ENCODE measurements around the gene MAP4K4.

Gene MAP4K4

DNA sequence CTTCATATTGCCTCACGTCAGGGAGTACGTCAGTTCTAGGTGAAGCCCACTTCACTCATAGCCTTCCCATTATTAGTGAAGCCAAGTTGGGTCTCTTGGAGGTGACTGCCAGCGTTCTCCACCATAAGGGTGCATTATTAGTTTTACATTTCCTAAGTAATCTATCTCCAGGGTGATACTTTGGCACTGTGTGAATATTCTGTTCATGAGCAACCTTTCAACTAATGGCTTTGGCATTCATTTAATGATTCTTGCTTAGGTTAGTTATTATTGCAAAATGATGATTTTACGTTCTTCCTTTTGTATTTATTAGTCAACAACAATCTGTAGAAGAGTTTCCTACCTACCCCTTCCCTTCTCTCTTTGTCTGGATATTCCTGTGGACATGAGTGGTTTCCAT lies 97.5 kb downstream of the MAP4K4 start:
- no peak for DNase-seq

DNA sequence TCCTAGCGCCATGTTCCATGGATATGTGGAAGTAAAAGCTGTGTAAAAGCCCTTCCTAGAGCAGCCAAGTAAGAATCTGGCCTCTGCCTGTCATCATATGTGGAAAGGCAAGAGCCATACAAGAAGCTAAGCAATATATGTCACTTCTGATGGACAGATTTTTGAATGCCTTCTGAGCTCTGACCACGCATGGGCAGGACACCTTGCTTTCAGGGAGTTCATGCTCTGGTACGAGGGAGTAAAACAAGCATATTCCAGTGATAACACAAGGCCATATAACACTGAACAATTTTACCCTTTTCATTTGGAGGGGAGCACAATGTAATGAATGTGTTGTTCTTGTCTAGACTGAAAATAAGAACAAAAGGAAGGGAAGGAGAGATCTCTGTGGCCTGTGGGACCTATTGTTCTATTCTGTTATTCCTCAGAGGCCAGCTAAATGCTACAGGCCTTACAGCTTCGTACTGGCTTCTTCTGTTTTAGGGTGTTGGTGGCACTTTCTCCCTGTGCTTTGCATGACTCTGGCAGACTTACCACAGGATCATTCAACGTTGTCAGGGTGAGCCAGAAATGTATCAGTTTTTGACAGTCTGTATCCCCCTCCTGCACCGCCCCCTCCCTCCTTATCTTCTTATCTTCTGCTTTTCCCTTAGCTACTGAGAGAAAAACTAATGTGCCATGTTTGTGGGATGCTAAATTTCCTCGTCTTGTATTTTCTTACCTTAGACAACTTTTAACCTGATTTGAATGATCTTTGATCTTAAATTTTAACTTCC lies 99.5 kb downstream of the MAP4K4 start:
- DNase-seq, result no peak

DNA sequence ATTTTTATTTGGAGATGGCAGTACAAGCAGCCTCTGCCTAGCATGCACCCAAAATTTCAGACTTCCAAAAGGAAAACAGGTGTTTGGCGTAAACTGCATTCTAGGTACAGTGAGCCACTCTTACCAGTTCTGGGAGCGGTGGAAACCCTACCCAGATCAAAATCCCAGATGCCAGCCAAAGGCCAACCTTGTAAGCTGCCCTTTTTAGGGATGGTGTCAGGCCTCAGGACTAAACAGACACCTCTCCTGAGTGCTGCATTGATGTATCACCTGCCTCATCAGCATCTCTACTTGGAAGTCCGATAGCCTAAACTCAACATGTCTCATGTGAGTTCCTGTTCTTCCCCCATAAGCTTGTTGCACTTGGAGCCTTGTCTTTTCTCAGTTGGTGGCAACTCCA lies 104.0 kb downstream of the MAP4K4 start:
- no peak for DNase-seq

DNA sequence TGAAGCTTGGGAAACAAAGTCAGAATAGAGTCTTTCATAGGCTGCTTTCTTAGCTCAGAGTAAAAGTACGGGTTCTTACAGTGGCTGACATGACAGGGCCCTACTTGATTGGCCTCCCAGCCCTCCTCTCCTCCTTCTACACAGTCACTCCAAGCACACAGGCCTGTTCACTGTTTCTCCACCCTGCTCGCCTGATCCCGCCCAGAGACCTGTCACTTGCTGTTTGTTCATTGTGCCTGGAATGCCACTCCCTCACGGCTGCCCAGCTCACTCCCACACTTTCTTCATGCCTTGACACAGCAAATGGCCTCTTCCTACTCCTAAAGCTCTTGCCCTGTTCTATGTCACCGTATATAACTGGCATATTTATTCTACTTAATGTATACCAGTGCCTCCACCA lies 104.8 kb downstream of the MAP4K4 start:
- DNase-seq, result no peak

DNA sequence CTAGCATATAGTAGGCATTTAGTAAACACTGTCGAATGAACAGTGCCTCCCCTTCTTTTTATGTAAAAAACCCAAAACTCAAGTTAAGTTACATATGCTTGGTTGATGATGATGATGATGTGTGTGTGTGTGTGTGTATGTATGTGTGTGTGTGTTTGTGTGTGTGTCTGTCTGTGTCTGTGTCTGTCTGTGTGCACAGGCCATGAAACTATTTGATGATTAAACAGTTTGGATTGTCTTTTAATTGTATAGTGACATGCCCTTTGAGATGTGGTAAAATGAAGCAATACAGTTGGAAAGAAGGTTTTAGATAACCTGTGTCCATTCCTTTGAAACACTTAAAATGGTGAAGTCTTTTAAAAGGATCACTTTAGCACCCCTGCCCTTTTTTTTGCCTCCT lies 105.6 kb downstream of the MAP4K4 start:
- no peak for DNase-seq

DNA sequence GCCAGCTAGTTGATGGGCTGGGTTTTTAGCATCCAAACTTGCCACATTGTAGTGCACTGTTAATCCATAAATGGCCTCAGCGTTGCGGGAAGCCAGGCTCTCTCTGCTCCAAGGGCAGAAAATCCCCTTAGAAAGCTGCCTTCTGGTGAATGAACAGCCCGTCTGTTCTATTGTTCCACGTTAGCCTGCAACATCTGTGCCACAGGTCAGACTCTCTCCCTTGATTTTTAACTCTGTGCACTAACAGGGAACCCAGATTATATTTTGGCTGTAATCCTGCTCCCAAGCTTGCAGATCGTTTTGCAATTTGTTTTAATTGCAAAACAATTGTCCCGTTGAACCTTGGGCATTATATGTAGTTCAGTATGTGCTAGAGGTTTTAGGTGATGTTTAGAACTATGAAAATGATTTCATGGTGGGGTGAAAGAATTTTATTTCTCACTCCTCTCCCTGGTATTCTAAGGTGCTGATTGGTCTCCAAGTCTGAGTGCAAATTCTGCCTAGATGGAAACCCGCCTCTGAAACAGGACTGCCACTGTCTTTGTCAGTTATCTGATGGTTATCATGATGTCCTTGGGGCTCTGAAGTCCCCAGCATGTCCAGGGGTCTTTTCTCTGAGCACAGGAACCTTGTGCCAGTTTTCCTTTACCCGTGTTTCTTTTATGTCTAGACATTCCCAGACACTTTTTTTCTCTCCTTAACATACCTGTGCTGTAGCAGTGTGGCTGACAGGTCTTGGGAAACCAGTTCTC lies 106.6 kb downstream of the MAP4K4 start:
- no peak for DNase-seq

DNA sequence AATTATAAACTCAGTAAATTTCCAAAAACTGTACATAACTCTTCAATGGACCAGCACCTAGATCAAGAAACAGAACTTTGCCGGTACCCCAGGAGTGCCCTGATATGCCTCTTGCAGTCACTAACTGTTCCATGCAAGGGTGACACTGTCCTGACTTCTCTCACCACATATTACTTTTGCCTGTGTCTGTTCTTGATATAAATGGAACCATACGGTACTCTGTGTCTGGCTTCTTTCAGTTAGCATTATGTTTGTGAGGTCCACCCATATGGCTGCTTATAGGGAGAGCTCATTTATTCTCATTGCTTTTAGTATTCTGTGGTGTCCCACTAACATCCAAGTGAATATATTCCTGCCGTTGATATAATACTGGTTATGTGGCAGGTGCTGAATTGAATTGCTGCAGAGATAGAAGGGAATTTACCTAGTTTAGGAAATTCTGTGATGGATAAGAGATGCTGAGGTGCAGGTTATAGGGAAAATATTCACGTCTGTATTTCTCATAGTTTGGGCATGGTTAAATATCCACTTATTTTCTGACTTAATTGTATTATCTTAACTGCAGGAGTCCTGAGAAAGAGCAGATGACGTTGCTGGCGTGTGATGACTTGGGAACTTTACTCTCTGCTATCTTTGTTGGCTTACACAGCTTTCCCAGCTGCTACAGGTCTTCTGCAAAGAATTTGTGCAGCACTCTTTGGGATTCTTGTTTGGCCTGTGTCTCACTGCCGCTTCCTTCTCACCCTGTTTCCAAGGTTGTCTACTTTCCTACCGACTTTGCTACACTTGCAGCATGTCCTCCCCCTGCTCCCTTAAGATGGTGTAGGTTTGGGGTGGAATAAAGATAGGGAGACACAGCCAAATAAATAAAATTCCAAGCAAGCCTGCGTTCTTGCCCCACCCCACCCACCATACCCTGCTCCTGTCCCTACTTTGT lies 107.9 kb downstream of the MAP4K4 start:
- no peak for DNase-seq

DNA sequence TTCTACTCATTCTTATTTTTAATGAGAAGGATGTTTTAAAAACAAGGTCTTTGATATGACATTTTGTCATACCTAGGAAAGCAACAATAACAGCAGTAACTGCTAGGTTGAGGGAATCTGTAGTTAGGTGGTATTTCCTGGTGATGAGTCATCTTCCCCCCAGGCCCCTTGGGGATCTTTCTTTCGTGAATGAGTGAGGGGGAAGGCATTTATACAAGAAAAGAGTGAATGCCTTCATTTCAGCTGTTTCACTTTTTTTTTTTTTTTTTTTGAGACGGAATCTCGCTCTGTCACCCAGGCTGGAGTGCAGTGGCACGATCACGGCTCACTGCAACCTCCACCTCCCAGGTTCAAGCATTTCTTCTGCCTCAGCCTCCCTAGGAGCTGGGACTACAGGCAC lies 108.6 kb downstream of the MAP4K4 start:
- DNase-seq, result peak; percentile 18

DNA sequence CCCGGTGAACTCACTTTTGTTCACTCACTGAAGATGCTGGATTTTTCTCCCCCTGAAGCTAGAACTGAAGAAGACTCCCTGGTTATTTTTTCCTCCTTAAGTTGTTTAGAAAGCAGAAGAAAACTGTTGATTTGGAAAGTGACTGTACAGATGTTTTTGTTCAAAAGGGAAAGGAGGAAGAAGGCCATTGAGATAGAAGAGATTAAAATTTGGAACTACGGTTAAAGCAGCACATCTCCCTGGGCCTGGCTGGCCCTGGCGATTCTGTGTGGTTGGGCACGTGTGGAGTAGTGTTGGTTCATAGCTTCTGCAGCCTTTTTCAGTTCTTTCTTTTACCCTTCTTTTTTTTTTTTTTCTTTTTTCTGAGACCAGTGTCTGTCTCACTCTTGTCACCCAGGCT lies 109.2 kb downstream of the MAP4K4 start:
- DNase-seq, result no peak

DNA sequence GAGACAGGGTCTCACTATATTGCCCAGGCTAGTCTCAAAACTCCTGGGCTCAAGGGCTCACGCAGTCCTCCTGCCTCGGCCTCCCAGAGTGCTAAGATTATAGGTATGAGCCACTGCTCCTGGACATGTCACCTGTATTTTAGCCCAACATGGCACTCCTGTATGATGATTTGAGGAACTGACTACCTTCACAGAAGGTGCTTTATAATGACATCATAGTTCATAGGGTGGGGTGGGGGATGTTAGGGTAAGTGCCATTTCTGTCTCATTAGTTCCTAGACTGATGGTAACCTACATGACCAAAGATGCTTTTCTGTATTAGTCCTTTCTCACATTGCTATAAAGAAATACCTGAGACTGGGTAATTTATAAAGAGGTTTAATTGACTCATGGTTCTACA lies 109.7 kb downstream of the MAP4K4 start:
- DNase-seq, result no peak

DNA sequence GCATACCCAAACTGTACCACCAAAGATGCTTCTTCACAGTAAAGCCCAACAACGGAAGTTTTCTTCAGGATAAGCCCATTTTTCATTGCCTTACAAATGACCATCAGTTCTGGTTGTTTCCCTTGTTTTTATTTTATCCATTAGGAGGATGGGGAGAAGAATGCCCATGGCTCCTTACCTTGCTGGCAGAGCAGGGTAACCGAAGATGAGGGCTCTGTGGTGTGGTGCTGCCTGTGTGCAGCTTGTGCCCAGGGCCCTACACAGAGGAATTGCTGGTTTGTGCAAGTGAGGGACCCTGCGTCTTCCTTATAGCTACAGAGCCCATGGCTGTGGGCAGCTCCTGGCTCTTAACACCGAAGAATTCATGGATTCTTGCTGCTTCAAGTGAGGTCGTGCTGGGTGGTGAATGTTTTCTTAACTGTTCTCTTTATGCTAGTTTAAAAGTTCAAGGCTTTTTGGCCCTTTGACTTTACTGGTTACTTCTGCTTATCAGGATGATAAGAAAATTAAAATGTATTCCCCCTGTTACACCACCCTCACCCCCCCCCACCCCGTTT lies 110.6 kb downstream of the MAP4K4 start:
- DNase-seq, result no peak

DNA sequence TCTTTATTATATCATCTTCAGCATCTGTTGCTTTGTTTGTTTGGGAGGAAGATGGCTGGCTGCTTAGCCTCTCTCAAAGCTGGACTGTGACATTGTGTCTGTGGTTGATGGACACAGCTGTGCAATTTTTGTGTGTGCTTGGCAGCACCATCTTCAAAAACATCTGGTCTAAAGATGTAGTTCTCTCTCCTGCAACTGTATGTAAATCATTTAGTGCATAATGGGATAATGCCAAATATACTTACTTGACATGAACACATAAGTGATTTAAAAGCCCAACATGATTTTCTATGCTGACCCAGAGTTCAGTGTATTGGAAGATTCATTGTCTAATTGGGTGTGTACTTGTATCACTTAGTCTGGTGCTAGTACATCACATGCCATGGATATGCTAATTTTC lies 112.2 kb downstream of the MAP4K4 start:
- DNase-seq, result no peak

DNA sequence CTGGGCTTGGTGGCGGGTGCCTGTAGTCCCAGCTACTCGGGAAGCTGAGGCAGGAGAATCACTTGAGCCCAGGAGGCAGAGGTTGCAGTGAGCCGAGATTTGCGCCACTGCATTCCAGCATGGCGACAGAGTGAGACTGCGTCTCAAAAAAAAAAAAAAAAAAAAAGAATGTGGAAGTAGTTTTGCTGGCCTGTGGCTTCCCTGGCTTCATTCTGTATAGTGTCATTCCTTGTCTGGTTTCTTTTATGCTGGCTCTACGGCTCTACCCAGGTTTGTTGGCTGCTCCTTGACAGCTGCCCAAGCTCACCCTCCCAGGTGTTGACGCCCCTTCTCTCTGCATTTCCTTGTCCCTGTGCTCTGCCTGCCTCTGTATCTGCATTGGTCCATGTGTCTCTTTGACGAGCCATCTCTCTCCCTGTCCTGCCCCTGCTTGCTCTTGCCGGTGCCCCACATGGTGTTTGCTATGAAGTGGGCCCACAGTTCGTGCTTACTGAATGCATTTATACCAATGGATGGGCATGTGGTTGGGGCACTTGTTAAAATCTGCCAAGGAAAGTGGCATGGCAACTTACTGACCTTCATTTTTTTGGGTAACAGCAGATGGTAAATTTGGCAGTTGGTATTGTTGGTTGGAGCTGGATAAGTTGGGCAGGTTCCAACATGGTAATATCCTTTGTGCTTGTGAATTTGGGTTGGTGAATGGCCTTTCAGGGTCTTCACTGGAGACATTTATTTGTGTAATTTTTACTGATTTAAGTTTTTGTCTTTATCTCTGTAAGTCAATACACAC lies 113.9 kb downstream of the MAP4K4 start:
- DNase-seq, result no peak

DNA sequence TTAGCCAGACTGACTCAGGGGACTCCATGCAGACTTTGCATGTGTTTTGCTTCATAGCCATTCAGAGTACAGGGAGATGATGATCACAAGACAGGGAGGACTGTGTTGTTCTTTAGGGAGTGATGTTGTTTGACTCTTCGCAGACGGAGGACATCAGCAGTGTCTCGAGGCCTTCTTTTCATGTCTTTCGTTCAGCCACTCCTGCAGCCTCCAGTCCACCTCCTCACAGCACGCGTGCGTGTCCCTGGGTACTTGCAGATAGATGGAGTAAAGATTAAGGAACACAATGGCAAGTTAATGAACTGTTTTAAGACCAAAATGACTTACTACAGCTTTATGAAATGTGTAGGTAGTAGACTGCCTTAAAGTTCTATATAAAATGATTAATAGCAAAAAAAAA lies 114.7 kb downstream of the MAP4K4 start:
- no peak for DNase-seq

DNA sequence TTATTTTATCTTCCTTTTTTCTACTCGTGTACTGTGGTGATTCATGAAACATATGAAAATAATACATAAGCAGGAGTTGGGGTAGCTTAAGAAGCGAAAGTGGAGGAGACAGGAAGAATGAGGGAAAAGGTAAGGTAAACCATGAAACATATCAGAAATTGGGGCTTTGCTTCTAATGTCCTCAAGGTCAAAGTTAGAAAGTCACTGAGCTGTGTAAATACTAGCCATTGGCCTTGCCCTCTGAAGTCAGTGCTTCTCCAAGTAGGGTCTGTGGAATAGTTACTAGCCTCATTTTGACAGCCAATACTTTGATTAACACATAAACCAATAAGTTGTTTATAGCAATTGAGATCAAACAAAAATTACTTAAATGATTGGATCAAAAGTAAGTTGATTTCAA lies 117.2 kb downstream of the MAP4K4 start:
- DNase-seq, result no peak

DNA sequence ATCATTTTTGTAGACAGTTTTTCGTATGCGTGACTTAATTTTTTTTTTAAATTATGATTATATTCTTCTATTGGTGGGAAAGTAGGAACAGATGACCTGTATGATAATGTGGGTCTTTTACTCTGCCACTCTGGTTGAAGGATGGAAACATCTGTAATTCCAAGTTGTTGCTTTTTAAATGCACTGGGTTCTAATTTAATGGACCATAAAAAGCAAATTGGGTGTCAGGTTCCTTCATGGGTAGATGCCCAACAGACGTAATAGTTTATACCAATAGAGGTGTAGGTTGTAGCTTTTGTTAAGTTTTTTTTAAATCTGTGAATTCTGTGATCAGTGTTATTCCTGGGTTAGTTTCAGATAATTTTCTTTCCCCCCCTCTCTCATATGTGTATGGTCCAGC lies 117.6 kb downstream of the MAP4K4 start:
- DNase-seq, result no peak

DNA sequence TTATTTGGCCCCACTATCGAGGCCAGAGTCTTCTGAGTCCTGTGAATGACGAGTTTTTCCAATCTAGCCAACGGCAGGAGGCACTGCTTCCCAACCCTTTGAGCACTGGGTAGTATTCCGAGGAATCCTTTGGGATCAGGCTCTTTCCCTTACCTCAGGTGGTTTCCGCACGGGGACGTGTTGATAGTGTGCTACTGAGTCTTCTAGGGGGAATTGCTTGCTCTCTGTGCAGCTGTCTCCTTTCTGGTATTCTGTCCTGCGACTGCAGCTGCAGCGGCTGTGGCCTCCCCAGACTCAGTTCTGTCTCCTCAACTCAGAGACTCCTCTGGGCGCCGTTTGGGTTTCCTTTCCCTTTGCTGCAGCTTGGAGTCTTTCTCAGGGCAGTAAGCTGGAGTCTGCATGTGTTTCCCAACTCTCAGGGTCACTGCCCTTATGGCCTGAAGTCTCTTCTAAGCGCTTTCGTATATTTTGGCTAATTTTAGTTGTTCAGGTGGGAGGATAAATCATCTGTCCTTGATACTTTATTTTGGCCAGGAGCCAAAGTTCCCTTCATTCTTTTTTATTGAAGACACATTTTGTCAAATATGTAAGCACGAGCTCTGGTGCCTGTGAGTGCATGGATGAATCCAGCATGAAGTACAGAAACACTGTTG lies 118.4 kb downstream of the MAP4K4 start:
- no peak for DNase-seq

DNA sequence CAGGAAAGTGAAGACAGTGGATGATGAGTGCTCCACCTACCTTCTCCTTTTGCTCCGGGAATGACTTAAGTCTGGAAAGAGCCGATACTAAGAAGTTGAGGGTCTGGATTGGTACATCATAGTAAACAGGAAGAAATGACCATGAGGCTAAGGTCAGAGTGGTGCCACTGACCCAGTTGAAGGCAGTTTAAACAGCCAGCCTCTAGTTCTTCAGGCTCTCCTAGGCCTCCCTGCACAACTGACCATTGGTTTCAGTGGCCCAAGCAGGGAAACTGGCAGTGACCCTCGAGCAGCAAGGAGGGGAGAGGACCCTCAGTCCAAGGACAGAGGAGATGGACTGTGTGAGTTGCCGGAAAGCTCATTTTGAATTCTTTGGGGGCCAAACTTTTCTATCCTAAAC lies 119.1 kb downstream of the MAP4K4 start:
- no peak for DNase-seq

DNA sequence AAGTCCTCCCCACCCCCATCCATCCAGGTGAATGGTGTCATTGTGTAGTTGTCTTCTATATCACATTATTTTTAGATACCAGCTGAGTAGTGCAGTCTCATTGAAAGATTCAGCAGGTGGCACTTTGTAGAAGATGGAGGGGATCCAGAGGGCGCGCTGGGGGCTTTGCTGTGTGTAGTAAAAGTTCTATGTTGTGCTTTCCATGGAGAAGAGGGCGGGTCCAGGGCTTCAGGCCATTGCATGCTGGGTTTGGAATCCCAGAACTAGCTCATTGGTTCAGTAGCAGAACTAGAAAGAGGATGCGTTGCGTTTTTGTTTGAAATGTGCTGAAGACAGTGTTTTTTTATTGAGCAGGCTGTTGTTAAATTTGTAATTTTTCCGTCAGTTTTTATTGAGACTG lies 120.0 kb downstream of the MAP4K4 start:
- DNase-seq, result no peak

DNA sequence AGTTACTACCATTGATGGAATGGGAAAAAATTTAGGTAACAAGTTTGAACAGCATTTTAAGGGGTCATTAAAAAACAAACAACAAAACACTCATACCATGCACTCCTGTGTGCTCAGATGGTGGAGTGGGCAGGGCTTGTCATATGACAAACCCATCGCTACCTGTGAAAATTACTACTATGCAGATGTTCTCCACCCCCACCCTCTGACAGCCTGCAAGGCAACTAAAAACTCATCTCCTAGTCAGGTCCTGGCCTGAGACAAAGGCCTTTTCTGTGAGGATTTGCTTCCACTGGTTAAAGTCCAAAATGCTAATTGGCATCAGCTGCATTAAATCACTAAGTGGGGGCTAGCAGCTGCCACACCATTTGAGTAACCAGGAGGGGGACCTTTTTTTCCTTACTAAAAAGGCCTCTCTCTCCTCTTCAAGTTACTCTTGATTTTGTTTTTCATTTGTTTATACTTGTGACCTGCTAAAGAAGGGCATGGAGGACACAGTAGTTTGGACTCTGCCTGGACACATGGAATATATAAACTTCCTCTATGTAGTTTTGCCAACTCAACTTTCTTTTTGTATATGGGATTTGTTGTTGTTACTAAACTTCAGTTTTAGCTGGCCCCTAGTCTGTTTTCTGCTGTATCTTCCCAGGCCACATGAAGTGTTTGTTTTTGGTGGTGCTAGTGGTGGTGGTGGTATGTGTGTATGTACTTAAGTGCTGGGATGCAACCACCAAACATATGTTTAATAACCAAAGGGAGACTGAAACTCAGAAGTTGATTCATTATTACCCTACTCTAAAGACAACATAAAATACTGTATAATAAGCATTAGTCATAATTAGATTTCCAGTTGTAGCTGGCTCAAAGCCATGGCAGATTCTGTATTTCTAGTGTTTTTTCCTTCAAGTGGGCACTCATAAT lies 121.3 kb downstream of the MAP4K4 start:
- DNase-seq, result no peak

DNA sequence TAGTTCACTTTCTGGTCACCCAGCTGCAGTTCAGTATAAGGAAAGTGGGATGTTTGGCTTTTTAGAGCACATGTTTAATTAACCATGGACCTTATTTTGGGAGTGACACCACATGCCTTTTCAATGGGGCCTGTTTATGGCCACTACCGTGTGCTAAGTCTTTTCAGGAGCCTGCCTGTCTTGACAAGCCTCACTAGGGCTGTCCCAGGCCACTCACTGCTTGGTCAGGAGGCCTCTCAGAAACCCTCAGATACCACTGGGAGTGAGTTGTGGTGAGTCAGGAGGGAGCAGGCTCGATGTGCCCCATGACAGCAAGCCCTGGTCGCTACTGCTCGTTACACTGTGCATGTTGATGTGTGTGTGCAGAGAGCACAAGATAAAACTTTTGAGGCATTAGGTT lies 123.0 kb downstream of the MAP4K4 start:
- DNase-seq, result no peak

All from CD4-positive, alpha-beta T cell treated with Interleukin-10 for 1 hour (primary cell).